Fibroblast of skin of abdomen (primary cell): ENCODE measurements around the gene GRM1.
"Not testable (repeated sequence)": the region's sequence is repeated elsewhere in the genome, so short reads cannot be mapped to it uniquely, and the experiment has no call there.

Experiments
- DNase-seq: peaks from one replicate; pipeline ENCODE4 v3.0.0-alpha.2; 2013

GRM1 gene

GRCh38 chr6:146194434-146194833 is 165.6 kb downstream of the GRM1 start:
- peak; percentile 17 for DNase-seq

GRCh38 chr6:146200176-146200575 is 171.3 kb downstream of the GRM1 start:
- peak; percentile 82 for DNase-seq

GRCh38 chr6:146202570-146202969 is 173.7 kb downstream of the GRM1 start:
- no peak for DNase-seq

- DNase-seq: no peak
These were observed 181.1 kb downstream of the GRM1 start for GRCh38 chr6:146209942-146210341.

- DNase-seq: no peak
These were observed 181.7 kb downstream of the GRM1 start for GRCh38 chr6:146210406-146211083.

- DNase-seq: no peak
These were observed 182.8 kb downstream of the GRM1 start for GRCh38 chr6:146211646-146212045.

- no peak for DNase-seq
These were observed 183.9 kb downstream of the GRM1 start for GRCh38 chr6:146212781-146213180.

- no peak for DNase-seq
These were observed 190.2 kb downstream of the GRM1 start for GRCh38 chr6:146219101-146219500.

GRCh38 chr6:146224449-146224848 is 195.6 kb downstream of the GRM1 start:
- DNase-seq: no peak

GRCh38 chr6:146224988-146225387 is 196.1 kb downstream of the GRM1 start:
- no peak for DNase-seq

- no peak for DNase-seq
These were observed 211.5 kb downstream of the GRM1 start for GRCh38 chr6:146240322-146240721.

GRCh38 chr6:146240807-146241206 is 211.9 kb downstream of the GRM1 start:
- DNase-seq: no peak

GRCh38 chr6:146243646-146244045 is 214.8 kb downstream of the GRM1 start:
- not testable (repeated sequence) for DNase-seq

- no peak for DNase-seq
These were observed 215.8 kb downstream of the GRM1 start for GRCh38 chr6:146244630-146245143.

- DNase-seq: no peak
These were observed 217.2 kb downstream of the GRM1 start for GRCh38 chr6:146246028-146246427.

- peak; percentile 10 for DNase-seq
These were observed 224.8 kb downstream of the GRM1 start for GRCh38 chr6:146253691-146254090.

- peak; percentile 25 for DNase-seq
These were observed 229.3 kb downstream of the GRM1 start for GRCh38 chr6:146258206-146258605.

GRCh38 chr6:146260886-146261285 is 232.0 kb downstream of the GRM1 start:
- no peak for DNase-seq

GRCh38 chr6:146265056-146265455 is 236.2 kb downstream of the GRM1 start:
- peak; percentile 73 for DNase-seq

GRCh38 chr6:146267447-146267846 is 238.6 kb downstream of the GRM1 start:
- no peak for DNase-seq

GRCh38 chr6:146267946-146268345 is 239.1 kb downstream of the GRM1 start:
- no peak for DNase-seq

- DNase-seq: no peak
These were observed 240.6 kb downstream of the GRM1 start for GRCh38 chr6:146269482-146269881.

GRCh38 chr6:146271163-146271562 is 242.3 kb downstream of the GRM1 start:
- DNase-seq: peak; percentile 39

- no peak for DNase-seq
These were observed 244.6 kb downstream of the GRM1 start for GRCh38 chr6:146273490-146273889.

- DNase-seq: no peak
These were observed 248.3 kb downstream of the GRM1 start for GRCh38 chr6:146277142-146277541.
